ENCODE results near the gene CD48. TPM values are rescaled to one million over a fixed set of nuclear protein-coding genes. Genes with fewer than 3 reads are reported as not detected.
A peak's percentile ranks its signal among the peaks of the same experiment; 100 is the strongest.
"Not testable (repeated sequence)": the region's sequence is repeated elsewhere in the genome, so short reads cannot be mapped to it uniquely, and the experiment has no call there.

Gene CD48
- total RNA-seq, 1 donor from 2014 or later = 21.5 TPM

GRCh38 chr1:160653620-160654016 is 58.0 kb downstream of the CD48 start:
- no peak for ATAC-seq
- H3K4me3 ChIP-seq = no peak overlapping the region
- no peaks in the 10 kb centered on the region for H3K9me3 ChIP-seq
- H3K27me3 ChIP-seq = no peaks in the 10 kb centered on the region
- no peaks in the 10 kb centered on the region for H3K36me3 ChIP-seq
- intact Hi-C loops (cut with DNase I) = no loop called here
- no peak for DNase-seq
- H3K4me1 ChIP-seq = peaks cover 5% of the 10 kb centered on the region
- no peak overlapping the region for H3K27ac ChIP-seq
- no peak for TF ChIP-seq CTCF (IDR thresholded peaks at IDR 0.05)

GRCh38 chr1:160652924-160653619 is 58.5 kb downstream of the CD48 start:
- no peaks in the 10 kb centered on the region for H3K36me3 ChIP-seq
- H3K27ac ChIP-seq = no peak overlapping the region
- H3K4me3 ChIP-seq = no peak overlapping the region
- DNase-seq = no peak
- H3K4me1 ChIP-seq = peaks cover 1% of the 10 kb centered on the region
- ATAC-seq = no peak
- TF ChIP-seq CTCF (IDR thresholded peaks at IDR 0.05) = no peak
- no peaks in the 10 kb centered on the region for H3K27me3 ChIP-seq
- H3K9me3 ChIP-seq = no peaks in the 10 kb centered on the region
- intact Hi-C loops (cut with DNase I) = no loop called here

GRCh38 chr1:160652065-160652641 is 59.5 kb downstream of the CD48 start:
- H3K27me3 ChIP-seq; H3K4me1 ChIP-seq; intact Hi-C loops (cut with DNase I); H3K9me3 ChIP-seq; ATAC-seq; H3K36me3 ChIP-seq; H3K27ac ChIP-seq; DNase-seq; H3K4me3 ChIP-seq: not testable (repeated sequence)

- H3K36me3 ChIP-seq = no peaks in the 10 kb centered on the region
- H3K9me3 ChIP-seq = no peaks in the 10 kb centered on the region
- no peaks in the 10 kb centered on the region for H3K4me1 ChIP-seq
- no peak for TF ChIP-seq CTCF (IDR thresholded peaks at IDR 0.05)
- H3K27me3 ChIP-seq = no peaks in the 10 kb centered on the region
- ATAC-seq (no peak), DNase-seq (no peak)
- H3K4me3 ChIP-seq = no peak overlapping the region
- intact Hi-C loops (cut with DNase I) = no loop called here
- H3K27ac ChIP-seq = no peak overlapping the region
These were observed 60.1 kb downstream of the CD48 start for GRCh38 chr1:160651433-160652064.

GRCh38 chr1:160647329-160647720 is 64.3 kb downstream of the CD48 start:
- peak overlapping the region; percentile 51 for H3K27ac ChIP-seq
- peak overlapping the region; percentile 34 for H3K4me3 ChIP-seq
- no peak for DNase-seq
- H3K27me3 ChIP-seq = no peaks in the 10 kb centered on the region
- TF ChIP-seq CTCF (IDR thresholded peaks at IDR 0.05) = no peak
- intact Hi-C loops (cut with DNase I) = no loop called here
- no peaks in the 10 kb centered on the region for H3K9me3 ChIP-seq
- no peaks in the 10 kb centered on the region for H3K36me3 ChIP-seq
- no peaks in the 10 kb centered on the region for H3K4me1 ChIP-seq
- no peak for ATAC-seq

- Histone ChIP-seq H3K36me3 (no peaks in the 10 kb centered on the region), H3K4me3 (peak within 1 kb of the TSS; percentile 34), H3K9me3 (no peaks in the 10 kb centered on the region), H3K27me3 (no peaks in the 10 kb centered on the region), H3K27ac (peak within 1 kb of the TSS; percentile 51), H3K4me1 (no peaks in the 10 kb centered on the region)
- intact Hi-C loops (cut with DNase I) = no loop called here
- DNase-seq (no peak), ATAC-seq (peak; percentile 62)
- TF ChIP-seq CTCF (IDR thresholded peaks at IDR 0.05) = no peak
These were observed 64.8 kb downstream of the CD48 start, which contains the start of gene SLAMF1 for GRCh38 chr1:160646711-160647328. TSS of gene SLAMF1 (minus strand) at chr1:160647044. CDS start at chr1:160646945, 99 bp downstream.

Data from upper lobe of right lung (tissue), 1 donor.